ENCODE data around the gene RALGAPB.

The RALGAPB gene

GRCh38 chr20:38551056-38551626 lies 78.5 kb downstream of the RALGAPB start:
- no peak for DNase-seq

GRCh38 chr20:38554986-38555385 lies 82.3 kb downstream of the RALGAPB start:
- no peak for DNase-seq

- DNase-seq = no peak
Measured at GRCh38 chr20:38555395-38555794, 82.8 kb downstream of the RALGAPB start.

GRCh38 chr20:38557174-38557573 lies 84.5 kb downstream of the RALGAPB start:
- DNase-seq = no peak

- no peak for DNase-seq
Measured at GRCh38 chr20:38558596-38559360, 86.1 kb downstream of the RALGAPB start.

GRCh38 chr20:38559764-38560163 lies 87.1 kb downstream of the RALGAPB start:
- DNase-seq = no peak

GRCh38 chr20:38563802-38564431 lies 91.3 kb downstream of the RALGAPB start:
- no peak for DNase-seq

GRCh38 chr20:38564680-38565079 lies 92.0 kb downstream of the RALGAPB start:
- no peak for DNase-seq

- no peak for DNase-seq
Measured at GRCh38 chr20:38566036-38566598, 93.5 kb downstream of the RALGAPB start.

- no peak for DNase-seq
Measured at GRCh38 chr20:38569747-38570525, 97.3 kb downstream of the RALGAPB start.

GRCh38 chr20:38573413-38573812 lies 100.8 kb downstream of the RALGAPB start:
- DNase-seq = no peak

- DNase-seq = no peak
Measured at GRCh38 chr20:38579219-38579910, 106.7 kb downstream of the RALGAPB start.

- DNase-seq = no peak
Measured at GRCh38 chr20:38579921-38580320, 107.3 kb downstream of the RALGAPB start.

- no peak for DNase-seq
Measured at GRCh38 chr20:38581013-38581412, 108.4 kb downstream of the RALGAPB start, which contains the start of gene ADIG. Gene ADIG, plus strand, starts transcription at chr20:38581197. Its CDS starts 54 bp downstream, at chr20:38581251.

- DNase-seq = no peak
Measured at GRCh38 chr20:38581830-38582358, 109.3 kb downstream of the RALGAPB start.

GRCh38 chr20:38583306-38583705 lies 110.7 kb downstream of the RALGAPB start:
- DNase-seq = no peak

- no peak for DNase-seq
Measured at GRCh38 chr20:38584099-38584763, 111.6 kb downstream of the RALGAPB start.

GRCh38 chr20:38585404-38586180 lies 112.9 kb downstream of the RALGAPB start:
- DNase-seq = no peak

- DNase-seq = no peak
Measured at GRCh38 chr20:38586181-38586525, 113.5 kb downstream of the RALGAPB start.

- no peak for DNase-seq
Measured at GRCh38 chr20:38588303-38588702, 115.7 kb downstream of the RALGAPB start.

GRCh38 chr20:38589351-38589750 lies 116.7 kb downstream of the RALGAPB start:
- DNase-seq = no peak

All from NCI-H1930 (cell line).